Measurements from ENCODE around the gene FBN2.
"Not testable (repeated sequence)": the region's sequence is repeated elsewhere in the genome, so short reads cannot be mapped to it uniquely, and the experiment has no call there.

Gene FBN2

GRCh38 chr5:128349044-128349858 lies 188.8 kb downstream of the FBN2 start:
- no peak for DNase-seq

GRCh38 chr5:128346038-128346437 lies 192.0 kb downstream of the FBN2 start:
- no peak for DNase-seq

- DNase-seq = no peak
Observed at GRCh38 chr5:128345247-128345646, 192.8 kb downstream of the FBN2 start.

GRCh38 chr5:128343168-128343567 lies 194.9 kb downstream of the FBN2 start:
- no peak for DNase-seq

GRCh38 chr5:128341056-128341455 lies 197.0 kb downstream of the FBN2 start:
- DNase-seq = no peak

- no peak for DNase-seq
Observed at GRCh38 chr5:128340648-128341047, 197.4 kb downstream of the FBN2 start.

GRCh38 chr5:128339585-128339984 lies 198.5 kb downstream of the FBN2 start:
- DNase-seq = no peak

GRCh38 chr5:128338649-128339048 lies 199.4 kb downstream of the FBN2 start:
- no peak for DNase-seq

GRCh38 chr5:128335339-128335738 lies 202.7 kb downstream of the FBN2 start:
- DNase-seq = no peak

GRCh38 chr5:128334010-128334716 lies 203.9 kb downstream of the FBN2 start:
- DNase-seq = no peak

- no peak for DNase-seq
Observed at GRCh38 chr5:128331261-128331660, 206.8 kb downstream of the FBN2 start.

- DNase-seq = no peak
Observed at GRCh38 chr5:128329386-128329939, 208.6 kb downstream of the FBN2 start.

GRCh38 chr5:128328446-128328845 lies 209.6 kb downstream of the FBN2 start:
- no peak for DNase-seq

GRCh38 chr5:128328007-128328406 lies 210.0 kb downstream of the FBN2 start:
- DNase-seq = no peak

- DNase-seq = not testable (repeated sequence)
Observed at GRCh38 chr5:128321418-128321817, 216.6 kb downstream of the FBN2 start.

GRCh38 chr5:128318691-128319090 lies 219.4 kb downstream of the FBN2 start:
- no peak for DNase-seq

GRCh38 chr5:128317481-128317880 lies 220.6 kb downstream of the FBN2 start:
- DNase-seq = no peak

- no peak for DNase-seq
Observed at GRCh38 chr5:128315671-128316070, 222.4 kb downstream of the FBN2 start.

GRCh38 chr5:128305341-128305740 lies 232.7 kb downstream of the FBN2 start:
- no peak for DNase-seq

- DNase-seq = no peak
Observed at GRCh38 chr5:128304791-128305190, 233.3 kb downstream of the FBN2 start.

- no peak for DNase-seq
Observed at GRCh38 chr5:128304088-128304487, 234.0 kb downstream of the FBN2 start.

- DNase-seq = no peak
Observed at GRCh38 chr5:128303593-128303992, 234.5 kb downstream of the FBN2 start.

GRCh38 chr5:128300181-128300580 lies 237.9 kb downstream of the FBN2 start:
- DNase-seq = no peak

All from activated CD8-positive, alpha-beta memory T cell treated with anti-CD3 and anti-CD28 coated beads, Interleukin-2, amount 50 U/mL, for 4 hours (primary cell).